PFSK-1 (cell line): ENCODE data around the gene TNS1.

Experiments
- POLR2AphosphoS5 ChIP-seq: IDR thresholded peaks from 2 replicates; pipeline ENCODE4 v1.6.1; 2012; ENCODE audit warnings: low read depth, mild to moderate bottlenecking, control low read depth, low read length, moderate library complexity
- SIN3A ChIP-seq: IDR thresholded peaks from 2 replicates; pipeline ENCODE4 v1.6.1; 2012; ENCODE audit warnings: mild to moderate bottlenecking, low read length, moderate library complexity, borderline replicate concordance; ENCODE audit not compliant: insufficient read depth
- TAF1 ChIP-seq: IDR thresholded peaks from 2 replicates; pipeline ENCODE4 v1.6.1; 2012; ENCODE audit warnings: low read length, control low read depth, borderline replicate concordance; ENCODE audit not compliant: insufficient read depth

DNA sequence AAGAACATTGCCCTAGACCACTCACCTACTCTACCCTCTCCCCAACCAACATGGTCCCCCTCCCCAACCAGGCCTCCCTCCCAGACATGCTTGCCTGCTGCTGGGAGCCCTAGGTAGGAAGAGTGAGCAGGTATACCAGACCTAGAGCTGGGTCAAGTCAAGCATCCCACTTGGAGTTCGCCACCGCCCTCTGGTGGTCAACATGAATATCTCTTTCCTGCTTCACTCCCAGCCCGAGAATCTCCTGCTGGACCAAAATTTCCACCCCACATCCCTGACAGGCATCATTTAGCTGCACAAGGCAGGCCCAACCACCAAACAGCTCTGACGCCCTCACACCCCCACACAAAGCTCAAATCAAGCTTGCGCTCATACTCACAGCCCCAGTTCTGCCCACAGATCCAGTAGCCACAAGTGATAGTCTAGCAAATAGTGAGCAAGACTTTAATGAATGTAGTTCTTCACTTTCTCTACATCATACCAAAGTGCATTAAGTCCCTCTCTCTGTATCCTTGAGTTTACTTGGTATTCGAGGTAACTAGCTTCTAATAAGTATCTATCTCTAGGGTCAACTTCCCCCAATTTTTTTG lies 116.0 kb downstream of the TNS1 start:
- TF ChIP-seq POLR2AphosphoS5 (no peak), SIN3A (no peak), TAF1 (no peak)
